Large intestine (tissue), 12 donors: ENCODE data around the gene ARHGEF25. TPM values are rescaled to one million over a fixed set of nuclear protein-coding genes. Genes with fewer than 3 reads are reported as not detected.
"Not testable (repeated sequence)": the region's sequence is repeated elsewhere in the genome, so short reads cannot be mapped to it uniquely, and the experiment has no call there.

Experiments used
- DNase-seq, 2 donors: peaks; one replicate each; pipeline versions ENCODE4 v3.0.0 to v3.0.0-alpha.2; 2013
- H3K27ac ChIP-seq: one replicate; pipeline ENCODE4 v1.5.1; 2013; ENCODE audit warnings: low read length
- H3K27me3 ChIP-seq: 2 replicates; pipeline ENCODE4 v1.6.1; 2013; ENCODE audit warnings: low read length; ENCODE audit not compliant: control insufficient read depth, insufficient read depth
- H3K36me3 ChIP-seq: 2 replicates; pipeline ENCODE4 v1.6.1; 2013; ENCODE audit warnings: low read length; ENCODE audit not compliant: control insufficient read depth, insufficient read depth
- H3K4me1 ChIP-seq: one replicate; pipeline ENCODE4 v1.6.1; 2013; ENCODE audit warnings: low read length; ENCODE audit not compliant: control insufficient read depth, insufficient read depth
- H3K4me3 ChIP-seq: one replicate; pipeline ENCODE4 v1.5.1; 2013; ENCODE audit warnings: low read length
- H3K9me3 ChIP-seq: one replicate; pipeline ENCODE4 v1.6.1; 2013; ENCODE audit warnings: mild to moderate bottlenecking, low read depth, low read length, moderate library complexity; ENCODE audit not compliant: control insufficient read depth
- WGBS: methylation state at CpG from one replicate; pipeline ENCODE4 v1.1.5; 2013; ENCODE audit warnings: low lambda C conversion rate; ENCODE audit not compliant: insufficient coverage; 5-methylcytosine and 5-hydroxymethylcytosine counted together
- long read RNA-seq, 11 donors: transcript quantifications; one replicate each; lab custom pipeline, GENCODE V29; 2026
- polyA plus RNA-seq: library from polyadenylated mRNA; unstranded; fragments of 120-200 nt; gene quantifications from one replicate; pipeline ENCODE4 v1.2.1, GENCODE V29; 2013

ARHGEF25 gene
- 17.8 TPM for polyA plus RNA-seq
- long read RNA-seq, donor 1, partial matches to known transcripts = 0 of 3 reads
- long read RNA-seq, donor 1, other reads (novel, unspliced or antisense) = 0 of 3 reads
- long read RNA-seq, donor 2, partial matches to known transcripts = 0 of 2 reads
- long read RNA-seq, donor 2, other reads (novel, unspliced or antisense) = 0 of 2 reads
- long read RNA-seq, donor 3 = 0 reads
- long read RNA-seq, donor 4 = 0 reads
- long read RNA-seq, donor 5, partial matches to known transcripts = 0 of 1 reads
- long read RNA-seq, donor 5, other reads (novel, unspliced or antisense) = 0 of 1 reads
- long read RNA-seq, donor 6, partial matches to known transcripts = 0 of 1 reads
- long read RNA-seq, donor 6, other reads (novel, unspliced or antisense) = 0 of 1 reads
- long read RNA-seq, donor 7, partial matches to known transcripts = 0 of 2 reads
- long read RNA-seq, donor 7, other reads (novel, unspliced or antisense) = 0 of 2 reads
- long read RNA-seq, donor 8, partial matches to known transcripts = 0 of 1 reads
- long read RNA-seq, donor 8, other reads (novel, unspliced or antisense) = 0 of 1 reads
- long read RNA-seq, donor 9, partial matches to known transcripts = 0 of 1 reads
- long read RNA-seq, donor 9, other reads (novel, unspliced or antisense) = 0 of 1 reads
- long read RNA-seq, donor 10, partial matches to known transcripts = 0 of 1 reads
- long read RNA-seq, donor 10, other reads (novel, unspliced or antisense) = 0 of 1 reads
- long read RNA-seq, donor 11 = 0 reads

DNA sequence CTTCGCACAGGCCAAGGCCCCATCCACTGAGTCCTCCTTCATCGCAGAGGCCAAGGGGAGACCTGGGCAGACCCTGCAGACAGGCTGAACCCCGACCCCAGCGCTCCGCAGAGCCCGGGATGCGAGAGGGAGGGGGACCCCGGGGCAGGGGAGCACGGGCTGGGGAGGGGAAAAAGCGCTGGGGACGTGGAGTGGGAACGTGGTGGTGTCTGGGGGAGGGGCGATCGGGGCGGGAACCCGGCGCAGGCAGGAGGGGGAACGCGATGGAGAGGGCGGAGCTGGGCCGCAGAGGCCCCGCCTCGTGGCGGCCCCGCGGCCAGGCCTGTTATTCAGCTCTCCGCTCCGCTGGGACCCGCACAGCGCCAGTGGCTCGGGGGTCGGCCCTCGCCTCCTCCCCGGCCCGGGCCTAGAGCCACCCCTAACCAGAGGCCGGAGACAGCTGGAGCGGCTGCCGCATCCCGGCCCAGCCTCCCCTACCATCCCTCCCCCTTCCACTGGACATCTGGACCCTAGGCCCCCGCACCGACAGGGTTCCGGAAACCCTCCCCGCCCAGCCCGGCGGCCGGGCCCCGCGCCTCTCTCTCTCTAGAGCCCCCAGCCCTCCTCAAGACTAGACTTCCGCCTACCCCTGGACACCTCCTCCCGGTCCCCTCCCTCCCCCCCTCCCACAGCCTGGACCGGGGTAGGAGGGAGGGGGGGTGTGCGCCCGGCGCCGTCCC lies at the start of gene ARHGEF25:
TSS of gene ARHGEF25 (plus strand) at position 328 of the 719 bp plus-strand sequence. CDS start 460 bp downstream, outside the sequence.
- peaks cover 70% of the 10 kb centered on the region for H3K27me3 ChIP-seq
- H3K36me3 ChIP-seq = peaks cover 4% of the 10 kb centered on the region
- H3K9me3 ChIP-seq = no peaks in the 10 kb centered on the region
- peak; percentile 44 to 59 for DNase-seq
- H3K4me1 ChIP-seq = peaks cover 8% of the 10 kb centered on the region
- H3K27ac ChIP-seq = peak within 1 kb of the TSS; percentile 46
- WGBS = no CpG with 5 or more reads among the region's 55 CpGs
- H3K4me3 ChIP-seq = peak within 1 kb of the TSS; percentile 50

DNA sequence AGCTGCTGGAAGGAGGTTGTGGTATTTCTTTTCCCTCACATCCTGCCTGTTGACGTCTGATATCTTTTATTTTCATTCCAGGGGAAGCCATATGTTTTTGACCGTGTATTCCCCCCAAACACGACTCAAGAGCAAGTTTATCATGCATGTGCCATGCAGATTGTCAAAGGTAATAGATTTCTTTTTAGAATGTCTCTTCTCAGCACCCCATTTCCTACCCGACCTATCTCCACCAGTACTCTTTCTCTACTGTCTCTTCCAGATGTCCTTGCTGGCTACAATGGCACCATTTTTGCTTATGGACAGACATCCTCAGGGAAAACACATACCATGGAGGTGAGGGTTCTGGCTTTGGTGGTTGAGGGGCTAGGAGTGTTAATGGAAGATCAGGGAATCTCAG lies 47.9 kb upstream of the ARHGEF25 start:
- WGBS = 67% methylated on average over 1 of the region's 4 CpGs
- H3K9me3 ChIP-seq = no peaks in the 10 kb centered on the region
- no peak overlapping the region for H3K27ac ChIP-seq
- H3K4me3 ChIP-seq = no peak overlapping the region
- no peak for DNase-seq
- H3K4me1 ChIP-seq = no peaks in the 10 kb centered on the region
- peaks cover 18% of the 10 kb centered on the region for H3K27me3 ChIP-seq
- no peaks in the 10 kb centered on the region for H3K36me3 ChIP-seq

DNA sequence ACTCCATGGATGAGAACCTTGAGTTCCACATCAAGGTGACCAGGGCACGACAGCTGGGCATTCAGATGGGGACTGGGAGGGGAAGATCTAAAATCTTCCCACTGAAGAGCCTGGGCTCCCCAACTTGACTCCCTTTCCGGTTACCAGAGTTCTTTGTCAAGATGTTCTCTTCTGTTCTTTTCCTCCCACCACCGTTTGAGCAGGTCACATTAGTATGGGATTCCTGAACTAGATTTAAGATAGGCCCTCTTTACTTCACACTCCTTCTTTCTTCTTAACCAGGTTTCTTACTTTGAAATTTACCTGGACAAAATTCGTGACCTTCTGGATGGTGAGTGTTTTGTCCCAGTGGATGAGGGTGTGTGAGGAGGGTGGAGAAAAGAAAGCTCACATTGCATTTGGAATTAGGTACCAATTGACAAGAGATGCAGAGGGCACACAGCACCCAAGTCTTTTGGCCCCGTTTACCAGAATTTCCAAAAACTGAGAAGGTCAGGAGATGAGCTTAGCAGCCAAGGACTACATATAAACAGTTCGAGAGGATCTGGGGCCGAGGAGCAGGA lies 47.0 kb upstream of the ARHGEF25 start:
- H3K4me1 ChIP-seq = no peaks in the 10 kb centered on the region
- no peaks in the 10 kb centered on the region for H3K36me3 ChIP-seq
- no CpG with 5 or more reads among the region's 7 CpGs for WGBS
- H3K27ac ChIP-seq = no peak overlapping the region
- H3K4me3 ChIP-seq = no peak overlapping the region
- H3K27me3 ChIP-seq = peaks cover 18% of the 10 kb centered on the region
- no peaks in the 10 kb centered on the region for H3K9me3 ChIP-seq
- no peak for DNase-seq

DNA sequence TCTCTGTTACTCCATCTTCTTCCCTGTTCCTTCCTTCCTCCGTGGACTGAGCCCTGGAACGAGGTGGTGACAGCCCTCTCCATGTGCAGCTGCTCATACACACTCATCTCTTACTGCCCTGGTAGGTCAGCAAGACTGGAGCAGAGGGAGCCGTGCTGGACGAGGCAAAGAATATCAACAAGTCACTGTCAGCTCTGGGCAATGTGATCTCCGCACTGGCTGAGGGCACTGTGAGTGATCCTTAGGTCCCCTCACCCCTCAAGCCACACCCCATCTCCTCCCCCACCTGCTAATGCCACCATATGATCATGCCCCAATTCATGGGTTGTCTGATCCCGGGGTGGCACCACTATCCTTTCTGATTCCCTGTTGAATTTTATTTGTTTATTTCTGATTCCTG lies 42.4 kb upstream of the ARHGEF25 start:
- H3K9me3 ChIP-seq = no peaks in the 10 kb centered on the region
- peaks cover 12% of the 10 kb centered on the region for H3K27me3 ChIP-seq
- no peak for DNase-seq
- WGBS = no CpG with 5 or more reads among the region's 6 CpGs
- H3K4me3 ChIP-seq = no peak overlapping the region
- no peak overlapping the region for H3K27ac ChIP-seq
- H3K36me3 ChIP-seq = no peaks in the 10 kb centered on the region
- no peaks in the 10 kb centered on the region for H3K4me1 ChIP-seq

DNA sequence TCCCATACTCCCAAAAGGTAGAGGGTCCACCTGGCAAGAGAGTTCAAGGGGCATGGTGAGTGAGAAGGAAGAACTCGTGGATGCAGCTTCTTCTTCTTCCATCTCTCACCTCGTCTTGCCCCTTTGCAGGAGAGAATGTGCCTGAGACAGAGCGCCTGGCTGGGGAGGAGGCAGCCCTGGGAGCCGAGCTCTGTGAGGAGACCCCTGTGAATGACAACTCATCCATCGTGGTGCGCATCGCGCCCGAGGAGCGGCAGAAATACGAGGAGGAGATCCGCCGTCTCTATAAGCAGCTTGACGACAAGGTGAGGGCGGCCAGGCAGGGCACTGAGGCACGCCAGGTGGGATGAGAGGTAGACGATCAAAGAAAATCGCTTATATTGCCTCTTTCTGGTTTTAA lies 41.4 kb upstream of the ARHGEF25 start:
- Histone ChIP-seq H3K36me3 (no peaks in the 10 kb centered on the region), H3K9me3 (no peaks in the 10 kb centered on the region), H3K4me3 (no peak overlapping the region), H3K27me3 (peaks cover 7% of the 10 kb centered on the region), H3K27ac (no peak overlapping the region), H3K4me1 (no peaks in the 10 kb centered on the region)
- WGBS = no CpG with 5 or more reads among the region's 18 CpGs
- DNase-seq = no peak

DNA sequence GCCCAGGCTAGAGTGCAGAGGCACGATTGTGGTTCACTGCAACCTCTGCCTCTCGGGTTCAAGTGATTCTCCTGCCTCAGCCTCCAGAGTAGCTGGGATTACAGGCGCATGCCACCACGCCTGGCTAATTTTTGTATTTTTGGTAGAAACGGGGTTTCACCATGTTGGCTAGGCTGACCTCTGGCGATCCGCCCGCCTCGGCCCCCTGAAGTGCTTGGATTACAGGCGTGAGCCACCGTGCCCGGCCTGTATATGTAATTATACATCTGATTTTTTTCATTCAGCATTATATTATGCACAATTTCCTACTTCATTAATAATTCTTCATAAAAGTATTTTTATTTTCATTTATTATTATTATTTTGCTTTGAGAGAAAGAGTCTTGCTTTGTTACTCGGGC lies 40.8 kb upstream of the ARHGEF25 start:
- H3K4me1 ChIP-seq, DNase-seq, H3K27ac ChIP-seq, H3K27me3 ChIP-seq, H3K36me3 ChIP-seq, H3K9me3 ChIP-seq, H3K4me3 ChIP-seq: not testable (repeated sequence)
- WGBS = 100% methylated on average over 4 of the region's 13 CpGs

DNA sequence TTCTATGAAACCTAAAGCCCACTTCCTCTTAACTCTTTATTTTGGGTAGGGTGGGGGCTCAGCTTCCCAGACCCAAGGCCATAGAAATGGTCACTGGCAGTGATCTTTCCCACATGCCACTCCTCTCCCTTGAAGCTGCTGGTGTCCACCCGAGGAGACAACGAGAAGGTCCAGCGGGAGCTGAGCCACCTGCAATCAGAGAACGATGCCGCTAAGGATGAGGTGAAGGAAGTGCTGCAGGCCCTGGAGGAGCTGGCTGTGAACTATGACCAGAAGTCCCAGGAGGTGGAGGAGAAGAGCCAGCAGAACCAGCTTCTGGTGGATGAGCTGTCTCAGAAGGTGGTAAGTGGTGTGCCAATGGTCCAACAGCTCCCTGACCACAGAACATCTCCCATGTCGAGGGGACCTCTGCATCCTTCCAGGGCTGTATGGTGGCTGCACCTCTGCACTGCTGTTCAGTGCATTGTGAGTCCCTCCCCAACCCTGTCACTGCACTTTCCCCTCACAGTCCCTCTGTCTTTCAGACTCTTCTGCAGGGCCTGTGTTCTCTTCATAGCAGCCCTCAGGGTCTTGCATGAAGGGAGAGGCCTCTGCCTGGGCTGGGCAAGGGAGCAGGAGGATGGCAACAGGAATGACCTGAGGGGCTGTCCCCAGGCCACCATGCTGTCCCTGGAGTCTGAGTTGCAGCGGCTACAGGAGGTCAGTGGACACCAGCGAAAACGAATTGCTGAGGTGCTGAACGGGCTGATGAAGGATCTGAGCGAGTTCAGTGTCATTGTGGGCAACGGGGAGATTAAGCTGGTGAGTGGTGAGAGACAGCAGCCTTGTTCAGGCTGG lies 39.1 kb upstream of the ARHGEF25 start:
- no peak for DNase-seq
- Histone ChIP-seq H3K4me3 (no peak overlapping the region), H3K36me3 (no peaks in the 10 kb centered on the region), H3K9me3 (no peaks in the 10 kb centered on the region), H3K27me3 (peaks cover 6% of the 10 kb centered on the region), H3K4me1 (peaks cover 11% of the 10 kb centered on the region), H3K27ac (no peak overlapping the region)
- no CpG with 5 or more reads among the region's 12 CpGs for WGBS

DNA sequence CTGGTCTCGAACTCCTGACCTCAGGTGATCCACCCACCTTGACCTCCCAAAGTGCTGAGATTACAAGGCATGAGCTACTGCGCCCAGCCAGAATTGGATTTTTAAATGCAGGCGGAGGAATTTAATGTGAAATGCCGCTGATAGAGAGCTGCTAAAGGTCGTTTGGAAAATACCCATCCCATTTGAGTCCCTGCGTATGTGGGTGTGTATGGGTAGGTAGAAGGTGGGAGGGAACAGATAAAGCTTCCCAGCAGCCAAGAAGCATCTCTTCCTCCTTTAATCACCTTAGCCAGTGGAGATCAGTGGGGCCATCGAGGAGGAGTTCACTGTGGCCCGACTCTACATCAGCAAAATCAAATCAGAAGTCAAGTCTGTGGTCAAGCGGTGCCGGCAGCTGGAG lies 36.4 kb upstream of the ARHGEF25 start:
- Histone ChIP-seq H3K27me3 (peaks cover 3% of the 10 kb centered on the region), H3K36me3 (no peaks in the 10 kb centered on the region), H3K27ac (no peak overlapping the region), H3K9me3 (no peaks in the 10 kb centered on the region), H3K4me3 (no peak overlapping the region), H3K4me1 (peaks cover 14% of the 10 kb centered on the region)
- WGBS = no CpG with 5 or more reads among the region's 10 CpGs
- DNase-seq = no peak

DNA sequence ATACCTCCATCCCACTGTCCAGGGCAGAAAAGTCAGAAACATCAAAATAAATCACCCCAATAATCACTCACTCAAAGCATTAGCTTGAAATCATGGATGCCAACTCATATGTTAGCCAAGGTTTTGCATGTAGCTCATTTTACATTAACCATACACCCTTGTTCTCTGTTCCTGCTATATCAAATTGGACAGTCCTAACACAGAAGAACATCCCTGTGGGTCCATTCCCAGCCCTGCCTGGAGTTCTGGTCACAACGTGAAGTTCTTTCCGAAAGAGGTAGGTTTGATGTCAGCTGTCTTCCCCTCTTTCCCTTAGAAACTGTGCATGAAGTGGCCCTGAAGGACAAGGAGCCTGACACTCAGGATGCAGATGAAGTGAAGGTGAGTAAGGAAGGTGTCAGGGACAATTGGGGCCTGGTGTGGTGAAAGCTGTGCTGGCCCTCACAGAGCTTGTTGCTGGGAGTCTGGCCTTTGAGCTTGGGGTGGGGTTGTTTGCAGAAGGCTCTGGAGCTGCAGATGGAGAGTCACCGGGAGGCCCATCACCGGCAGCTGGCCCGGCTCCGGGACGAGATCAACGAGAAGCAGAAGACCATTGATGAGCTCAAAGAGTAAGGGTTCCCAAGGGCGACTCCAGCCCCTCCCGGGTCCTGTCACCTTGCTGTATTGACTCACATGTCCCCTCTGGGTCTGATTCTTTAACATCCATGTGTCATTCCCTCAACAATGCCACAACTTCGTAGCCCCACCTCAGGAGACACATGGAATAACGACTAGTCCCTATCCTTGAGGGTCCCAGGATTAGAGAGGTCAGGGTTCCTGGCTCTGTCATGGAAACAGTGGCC lies 35.2 kb upstream of the ARHGEF25 start:
- H3K4me3 ChIP-seq = no peak overlapping the region
- H3K27me3 ChIP-seq = peaks cover 3% of the 10 kb centered on the region
- peak; percentile 45 to 77 for DNase-seq
- no peaks in the 10 kb centered on the region for H3K9me3 ChIP-seq
- no peaks in the 10 kb centered on the region for H3K36me3 ChIP-seq
- H3K27ac ChIP-seq = peak overlapping the region; percentile 33
- H3K4me1 ChIP-seq = peaks cover 23% of the 10 kb centered on the region
- no CpG with 5 or more reads among the region's 12 CpGs for WGBS
